IMR-90 (cell line): ENCODE measurements around the gene DNAJC6. TPM values are rescaled to one million over a fixed set of nuclear protein-coding genes. Genes with fewer than 3 reads are reported as not detected.
A peak's percentile ranks its signal among the peaks of the same experiment; 100 is the strongest.

Experiments used
- ATAC-seq: fragments of 200-7000 bp; cut with Tn5 transposase; 2 replicates; pipeline ENCODE4 v1.9.1; 2020; ENCODE audit warnings: low read depth, mild to moderate bottlenecking, moderate library complexity
- BruUV-seq: library from RNA; stranded (reverse); fragments of 400-500 nt; replicated peaks from 2 replicates; lab custom pipeline; 2021; lab: Mats Ljungman, UMichigan
- CTCF ChIA-PET: fragments of 300-600 bp; formaldehyde crosslinking; extraction: SDS; loops from one replicate; lab custom pipeline; 2021; ENCODE audit warnings: antibody characterized with exemption; lab: Yijun Ruan, JAX
- POLR2A ChIA-PET: fragments of 300-600 bp; sonication (Branson Sonifier 250); formaldehyde crosslinking; loops from one replicate; lab custom pipeline; 2022; ENCODE audit warnings: antibody characterized with exemption; ENCODE audit not compliant: unreplicated experiment; lab: Charles Lee
- DNase-seq: peaks from one replicate; pipeline ENCODE4 v3.0.0; 2013
- H2AFZ ChIP-seq: replicated peaks from 2 replicates; pipeline ENCODE3; 2013; ENCODE audit warnings: low read length, mild to moderate bottlenecking; ENCODE audit not compliant: poor library complexity
- H2AK5ac ChIP-seq: 2 replicates; pipeline ENCODE4 v1.6.1; 2013; ENCODE audit warnings: low read depth, low read length, inconsistent platforms
- H2AK9ac ChIP-seq: replicated peaks from 2 replicates; pipeline ENCODE3; 2013; ENCODE audit warnings: mild to moderate bottlenecking, low read depth, low read length, moderate library complexity; ENCODE audit not compliant: poor library complexity
- H2BK120ac ChIP-seq: 2 replicates; pipeline ENCODE4 v1.6.1; 2013; ENCODE audit warnings: low read depth, low read length, inconsistent platforms
- H2BK15ac ChIP-seq: 3 replicates; pipeline ENCODE4 v1.6.1; 2013; ENCODE audit warnings: low read depth, low read length, inconsistent platforms
- H2BK20ac ChIP-seq: 2 replicates; pipeline ENCODE4 v1.6.1; 2013; ENCODE audit warnings: low read depth, mild to moderate bottlenecking, inconsistent platforms, low read length, moderate library complexity
- H2BK5ac ChIP-seq: 2 replicates; pipeline ENCODE4 v1.6.1; 2013; ENCODE audit warnings: mild to moderate bottlenecking, low read depth, low read length, inconsistent platforms; ENCODE audit not compliant: poor library complexity, severe bottlenecking
- H3K14ac ChIP-seq: replicated peaks from 2 replicates; pipeline ENCODE4 v1.6.1; 2013; ENCODE audit warnings: low read depth, low read length, inconsistent platforms
- H3K18ac ChIP-seq: 2 replicates; pipeline ENCODE4 v1.6.1; 2013; ENCODE audit warnings: low read depth, low read length, control low read depth
- H3K23ac ChIP-seq: 2 replicates; pipeline ENCODE4 v1.6.1; 2013; ENCODE audit warnings: low read depth, low read length, inconsistent platforms
- H3K27ac ChIP-seq: 2 replicates; pipeline ENCODE4 v1.5.1; 2013; ENCODE audit warnings: mild to moderate bottlenecking, control low read depth, low read length; ENCODE audit not compliant: insufficient read depth
- H3K27me3 ChIP-seq: 2 replicates; pipeline ENCODE4 v1.6.1; 2013; ENCODE audit warnings: low read length; ENCODE audit not compliant: control insufficient read depth, insufficient read depth
- H3K36me3 ChIP-seq: 2 replicates; pipeline ENCODE4 v1.6.1; 2013; ENCODE audit warnings: low read length, mixed read lengths; ENCODE audit not compliant: control insufficient read depth, insufficient read depth
- H3K4ac ChIP-seq: 2 replicates; pipeline ENCODE4 v1.6.1; 2013; ENCODE audit warnings: low read depth, low read length, inconsistent platforms
- H3K4me1 ChIP-seq: 2 replicates; pipeline ENCODE4 v1.6.1; 2013; ENCODE audit warnings: low read length, mixed read lengths; ENCODE audit not compliant: control insufficient read depth, insufficient read depth
- H3K4me2 ChIP-seq: 2 replicates; pipeline ENCODE4 v1.6.1; 2013; ENCODE audit warnings: low read depth, mild to moderate bottlenecking, control low read depth, low read length, moderate library complexity
- H3K4me3 ChIP-seq: 2 replicates; pipeline ENCODE4 v1.5.1; 2013; ENCODE audit warnings: low read depth, mild to moderate bottlenecking, control low read depth, low read length, moderate library complexity; ENCODE audit not compliant: insufficient read depth
- H3K56ac ChIP-seq: 2 replicates; pipeline ENCODE4 v1.6.1; 2013; ENCODE audit warnings: low read length, inconsistent platforms; ENCODE audit not compliant: insufficient read depth; ENCODE audit errors: extremely low read depth
- H3K79me1 ChIP-seq, 2 experiments: 2 replicates each; pipeline ENCODE4 v1.6.1; 2013; ENCODE audit warnings: low read length in 2 of 2, inconsistent platforms in 1 of 2, low read depth in 1 of 2
- H3K9ac ChIP-seq: 2 replicates; pipeline ENCODE4 v1.6.1; 2013; ENCODE audit warnings: low read depth, low read length, control low read depth
- H3K9me1 ChIP-seq: 2 replicates; pipeline ENCODE4 v1.6.1; 2013; ENCODE audit warnings: low read length, inconsistent platforms; ENCODE audit not compliant: insufficient read depth
- H3K9me3 ChIP-seq: 2 replicates; pipeline ENCODE4 v1.6.1; 2013; ENCODE audit warnings: low read length; ENCODE audit not compliant: control insufficient read depth, insufficient read depth
- H4K20me1 ChIP-seq: 2 replicates; pipeline ENCODE4 v1.6.1; 2013; ENCODE audit warnings: low read length, inconsistent platforms; ENCODE audit not compliant: insufficient read depth
- H4K5ac ChIP-seq: 2 replicates; pipeline ENCODE4 v1.6.1; 2013; ENCODE audit warnings: mild to moderate bottlenecking, low read depth, low read length, control low read depth
- H4K8ac ChIP-seq, 2 experiments: 2 replicates each; pipeline ENCODE4 v1.6.1; 2013; ENCODE audit warnings: low read depth in 2 of 2, low read length in 2 of 2, control low read depth in 1 of 2, inconsistent platforms in 1 of 2
- H4K91ac ChIP-seq: 2 replicates; pipeline ENCODE4 v1.6.1; 2013; ENCODE audit warnings: low read depth, low read length, inconsistent platforms; ENCODE audit not compliant: insufficient read depth
- BHLHE40 ChIP-seq: fragments of 150-350 bp; IDR thresholded peaks from 2 replicates; pipeline ENCODE4 v1.6.1; 2016; ENCODE audit warnings: mild to moderate bottlenecking, low read depth, low read length
- CEBPB ChIP-seq: IDR thresholded peaks from 2 replicates; pipeline ENCODE4 v1.6.1; 2012; ENCODE audit warnings: low read depth, low read length, improper control_type of control experiment
- CHD1 ChIP-seq: IDR thresholded peaks from 2 replicates; pipeline ENCODE4 v1.6.1; 2012; ENCODE audit warnings: low read depth, low read length, improper control_type of control experiment
- CTCF ChIP-seq: conservative IDR thresholded peaks from 2 replicates; pipeline ENCODE4 v1.5.1; 2012; ENCODE audit warnings: mild to moderate bottlenecking, low read depth, low read length, improper control_type of control experiment
- ELK1 ChIP-seq: fragments of 150-350 bp; IDR thresholded peaks from 2 replicates; pipeline ENCODE4 v1.6.1; 2016; ENCODE audit warnings: low read depth, mild to moderate bottlenecking, low read length, moderate library complexity, borderline replicate concordance
- FOS ChIP-seq: fragments of 150-350 bp; IDR thresholded peaks from 2 replicates; pipeline ENCODE4 v1.6.1; 2016; ENCODE audit warnings: low read depth, low read length
- MAFK ChIP-seq: IDR thresholded peaks from 2 replicates; pipeline ENCODE4 v1.6.1; 2012; ENCODE audit warnings: low read depth, low read length, improper control_type of control experiment
- MAZ ChIP-seq: IDR thresholded peaks from 2 replicates; pipeline ENCODE4 v1.6.1; 2012; ENCODE audit warnings: low read depth, mild to moderate bottlenecking, low read length, improper control_type of control experiment, moderate library complexity, borderline replicate concordance
- MXI1 ChIP-seq: IDR thresholded peaks from 2 replicates; pipeline ENCODE4 v1.6.1; 2012; ENCODE audit warnings: low read depth, mild to moderate bottlenecking, low read length, moderate library complexity, borderline replicate concordance
- NFE2L2 ChIP-seq: fragments of 150-350 bp; IDR thresholded peaks from 2 replicates; pipeline ENCODE4 v1.6.1; 2016; ENCODE audit warnings: low read depth, mild to moderate bottlenecking, low read length
- POLR2A ChIP-seq: IDR thresholded peaks from 2 replicates; pipeline ENCODE4 v1.6.1; 2012; ENCODE audit warnings: mild to moderate bottlenecking, low read depth, low read length
- RAD21 ChIP-seq: IDR thresholded peaks from 2 replicates; pipeline ENCODE4 v1.6.1; 2012; ENCODE audit warnings: low read length, improper control_type of control experiment
- RCOR1 ChIP-seq: IDR thresholded peaks from 2 replicates; pipeline ENCODE4 v1.6.1; 2012; ENCODE audit warnings: mild to moderate bottlenecking, low read length, improper control_type of control experiment; ENCODE audit not compliant: insufficient replicate concordance
- RFX5 ChIP-seq: IDR thresholded peaks from 2 replicates; pipeline ENCODE4 v1.8.0; 2012; ENCODE audit warnings: low read depth, mild to moderate bottlenecking, low read length, moderate library complexity
- SMC3 ChIP-seq: fragments of 150-350 bp; IDR thresholded peaks from 2 replicates; pipeline ENCODE4 v1.6.1; 2016; ENCODE audit warnings: low read depth, mild to moderate bottlenecking, antibody characterized with exemption, low read length, moderate library complexity
- USF2 ChIP-seq: fragments of 150-350 bp; IDR thresholded peaks from 2 replicates; pipeline ENCODE4 v1.6.1; 2017; ENCODE audit warnings: mild to moderate bottlenecking, antibody characterized with exemption, low read length, low read depth
- WGBS, 2 experiments: methylation state at CpG; one replicate each; pipeline versions ENCODE4 v1.1.5 to v1.1.7; 2013; ENCODE audit warnings: missing lambda C conversion rate in 2 of 2; ENCODE audit not compliant: insufficient read length in 1 of 2; ENCODE audit errors: extremely low coverage in 2 of 2; 5-methylcytosine and 5-hydroxymethylcytosine counted together
- dilution Hi-C: fragments of 300-500 bp; cut with HindIII; formaldehyde crosslinking; loops from one replicate; pipeline ENCODE4 v1.14.3; 2018; ENCODE audit warnings: low sequenced_read_pairs; ENCODE audit not compliant: unreplicated experiment
- in situ Hi-C: fragments of 300-500 bp; cut with MboI; formaldehyde crosslinking; loops from 3 replicates; pipeline ENCODE4 v1.14.3; 2019; ENCODE audit warnings: low sequenced_read_pairs, inconsistent platforms, mixed read lengths
- intact Hi-C: fragments of 100-400 bp; cut with micrococcal nuclease; formaldehyde crosslinking; loops from 2 replicates; pipeline ENCODE4 v1.10.0; 2022
- polyA plus RNA-seq, 3 experiments: library from polyadenylated mRNA; depleted of rRNA; stranded (reverse); fragments of >200 nt; gene quantifications; 2 replicates each; pipeline ENCODE4 v1.2.3, GENCODE V29; 2012; ENCODE audit warnings: low replicate concordance in 1 of 3
- total RNA-seq: library from RNA; depleted of rRNA; stranded (reverse); fragments of >200 nt; gene quantifications from 2 replicates; pipeline ENCODE4 v1.2.3, GENCODE V29; 2012

DNAJC6 gene
- total and polyA plus RNA-seq, 2 of the 4 experiments (the other 2 are of a cell fraction): 0.05 to 0.18 TPM

- Histone ChIP-seq H3K56ac (no peak overlapping the region), H3K4ac (no peak overlapping the region), H4K5ac (no peak overlapping the region), H4K8ac (no peak overlapping the region), H4K91ac (no peak overlapping the region), H3K79me1 (no peaks in the 10 kb centered on the region), H3K14ac (no peak overlapping the region), H4K20me1 (no peaks in the 10 kb centered on the region), H2BK120ac (no peak overlapping the region), H2AK5ac (no peak overlapping the region), H2BK5ac (no peak overlapping the region), H3K9ac (no peak overlapping the region), H3K36me3 (no peaks in the 10 kb centered on the region), H3K18ac (no peak overlapping the region), H2AFZ (no peak overlapping the region), H3K4me1 (no peaks in the 10 kb centered on the region), H2BK20ac (no peak overlapping the region), H2BK15ac (no peak overlapping the region), H3K27ac (no peak overlapping the region), H3K9me3 (no peaks in the 10 kb centered on the region), H3K23ac (no peak overlapping the region), H3K4me2 (no peak overlapping the region), H3K4me3 (no peak overlapping the region), H3K27me3 (no peaks in the 10 kb centered on the region), H3K9me1 (no peaks in the 10 kb centered on the region), H2AK9ac (no peak overlapping the region)
- ATAC-seq (no peak), DNase-seq (peak; percentile 3)
- POLR2A ChIA-PET: no interaction called here
- WGBS, 2 experiments: no CpG with 5 or more reads among the region's 3 CpGs
- dilution Hi-C loops (no loop called here), intact Hi-C loops (no loop called here), in situ Hi-C loops (no loop called here)
- no TSS peak for BruUV-seq
- CTCF ChIA-PET: no interaction called here
- TF ChIP-seq RFX5 (no peak), CEBPB (no peak), BHLHE40 (no peak), FOS (no peak), NFE2L2 (no peak), ELK1 (no peak), CHD1 (no peak), RAD21 (no peak), USF2 (no peak), POLR2A (no peak), MAFK (no peak), SMC3 (no peak), CTCF (no peak), MXI1 (no peak), RCOR1 (no peak), MAZ (no peak)
Measured at GRCh38 chr1:65343286-65343685, 33.9 kb downstream of the DNAJC6 start.
